GM18858 (cell line): ENCODE data around the gene PTRHD1.
A peak's percentile ranks its signal among the peaks of the same experiment; 100 is the strongest.
"Not testable (repeated sequence)": the region's sequence is repeated elsewhere in the genome, so short reads cannot be mapped to it uniquely, and the experiment has no call there.

Experiments
- ATAC-seq: cut with Tn5 transposase; IDR thresholded peaks from one replicate; pipeline ENCODE4 v1.9.1; 2021; ENCODE audit not compliant: unreplicated experiment

Gene PTRHD1

GRCh38 chr2:24792874-24793760 lies at the start of gene PTRHD1, which contains the start of gene CENPO:
PTRHD1 (minus strand) TSS chr2:24793391; CDS start chr2:24793377, 14 bp downstream.
CENPO (plus strand) TSS chr2:24793425; CDS start chr2:24793920, 495 bp downstream.
- ATAC-seq = peak; percentile 81

- no peak for ATAC-seq
These were observed 49.2 kb upstream of the PTRHD1 start for GRCh38 chr2:24842081-24843050.

- no peak for ATAC-seq
These were observed 48.1 kb upstream of the PTRHD1 start for GRCh38 chr2:24840962-24841945.

GRCh38 chr2:24840164-24840869 lies 47.1 kb upstream of the PTRHD1 start:
- ATAC-seq = no peak

- no peak for ATAC-seq
These were observed 46.5 kb upstream of the PTRHD1 start for GRCh38 chr2:24839729-24840128.

- ATAC-seq = no peak
These were observed 45.4 kb upstream of the PTRHD1 start for GRCh38 chr2:24838541-24838940.

GRCh38 chr2:24837996-24838513 lies 44.9 kb upstream of the PTRHD1 start:
- ATAC-seq = no peak

- ATAC-seq = no peak
These were observed 43.5 kb upstream of the PTRHD1 start for GRCh38 chr2:24836706-24837105.

- ATAC-seq = no peak
These were observed 43.0 kb upstream of the PTRHD1 start for GRCh38 chr2:24836206-24836605.

- not testable (repeated sequence) for ATAC-seq
These were observed 42.2 kb upstream of the PTRHD1 start for GRCh38 chr2:24835411-24835810.

- no peak for ATAC-seq
These were observed 41.7 kb upstream of the PTRHD1 start for GRCh38 chr2:24834733-24835395.

- no peak for ATAC-seq
These were observed 40.9 kb upstream of the PTRHD1 start for GRCh38 chr2:24833821-24834732.

GRCh38 chr2:24832931-24833701 lies 39.9 kb upstream of the PTRHD1 start:
- no peak for ATAC-seq

- ATAC-seq = no peak
These were observed 39.3 kb upstream of the PTRHD1 start for GRCh38 chr2:24832521-24832920.

GRCh38 chr2:24832073-24832461 lies 38.9 kb upstream of the PTRHD1 start:
- no peak for ATAC-seq

GRCh38 chr2:24831221-24832072 lies 38.3 kb upstream of the PTRHD1 start:
- no peak for ATAC-seq
